Keratinocyte (primary cell): ENCODE data around the gene DSG2. TPM values are rescaled to one million over a fixed set of nuclear protein-coding genes. Genes with fewer than 3 reads are reported as not detected.

Experiments used
- DNase-seq: peaks from one replicate; pipeline ENCODE4 v3.0.0-alpha.2; 2011; ENCODE audit warnings: low read depth, missing footprints, low spot score
- FAIRE-seq: peaks from 2 replicates; lab custom pipeline; 2011; peaks lifted over from hg19 to GRCh38; lab: Jason Lieb, UNC
- H2AFZ ChIP-seq: 2 replicates; pipeline ENCODE4 v1.6.0; 2012; ENCODE audit warnings: low read length, control low read depth, inconsistent platforms; ENCODE audit not compliant: control insufficient read depth
- H3K27ac ChIP-seq: 2 replicates; pipeline ENCODE4 v1.5.1; 2011; ENCODE audit warnings: low read length; ENCODE audit not compliant: control insufficient read depth, insufficient read depth
- H3K27me3 ChIP-seq: 3 replicates; pipeline ENCODE4 v1.6.0; 2011; ENCODE audit warnings: low read length; ENCODE audit not compliant: control insufficient read depth, insufficient read depth; ENCODE audit errors: extremely low read depth
- H3K36me3 ChIP-seq, 2 experiments: 2 replicates in 1 of 2; 3 replicates in 1 of 2; pipeline ENCODE4 v1.5.1; 2011; ENCODE audit warnings: low read length in 2 of 2, mild to moderate bottlenecking in 1 of 2; ENCODE audit not compliant: control insufficient read depth in 2 of 2, insufficient read depth in 2 of 2; ENCODE audit errors: extremely low read depth in 1 of 2
- H3K4me1 ChIP-seq: 3 replicates; pipeline ENCODE4 v1.5.1; 2011; ENCODE audit warnings: low read length; ENCODE audit not compliant: control insufficient read depth, insufficient read depth; ENCODE audit errors: extremely low read depth
- H3K4me2 ChIP-seq: 3 replicates; pipeline ENCODE4 v1.6.0; 2011; ENCODE audit warnings: low read depth, low read length; ENCODE audit not compliant: control insufficient read depth, insufficient read depth; ENCODE audit errors: extremely low read depth
- H3K4me3 ChIP-seq, 3 experiments: fragments of 200-600 bp in 1 of 3; sonication (generic) in 1 of 3; 2 replicates in 2 of 3; 3 replicates in 1 of 3; pipeline ENCODE4 v1.5.1; 2011 to 2016; ENCODE audit warnings: low read length in 3 of 3, mild to moderate bottlenecking in 3 of 3, control low read depth in 2 of 3, inconsistent platforms in 1 of 3, low read depth in 1 of 3, mixed read lengths in 1 of 3, mixed run types in 1 of 3, moderate library complexity in 1 of 3; ENCODE audit not compliant: control insufficient read depth in 2 of 3, insufficient read depth in 2 of 3; ENCODE audit errors: extremely low read depth in 1 of 3
- H3K79me2 ChIP-seq: 2 replicates; pipeline ENCODE4 v1.6.0; 2012; ENCODE audit warnings: low read length; ENCODE audit not compliant: control insufficient read depth, insufficient read depth
- H3K9ac ChIP-seq: 3 replicates; pipeline ENCODE4 v1.6.0; 2011; ENCODE audit warnings: low read length; ENCODE audit not compliant: control insufficient read depth, insufficient read depth; ENCODE audit errors: extremely low read depth
- H3K9me1 ChIP-seq: 3 replicates; pipeline ENCODE4 v1.6.0; 2011; ENCODE audit warnings: low read length; ENCODE audit not compliant: control insufficient read depth, insufficient read depth; ENCODE audit errors: extremely low read depth
- H3K9me3 ChIP-seq: 2 replicates; pipeline ENCODE4 v1.5.1; 2012; ENCODE audit warnings: low read depth, low read length; ENCODE audit not compliant: control insufficient read depth
- H4K20me1 ChIP-seq: 3 replicates; pipeline ENCODE4 v1.6.0; 2011; ENCODE audit warnings: low read length; ENCODE audit not compliant: control insufficient read depth, insufficient read depth; ENCODE audit errors: extremely low read depth
- CTCF ChIP-seq, 3 experiments: IDR thresholded peaks in 1 of 3; conservative IDR thresholded peaks in 1 of 3; optimal IDR thresholded peaks in 1 of 3; 2 replicates in 2 of 3; 3 replicates in 1 of 3; pipeline versions ENCODE3 to v1.5.1; 2011; ENCODE audit warnings: low read length in 3 of 3, mild to moderate bottlenecking in 3 of 3, moderate library complexity in 2 of 3, control low read depth in 1 of 3, inconsistent platforms in 1 of 3; ENCODE audit not compliant: insufficient read depth in 2 of 3; ENCODE audit errors: extremely low read depth in 1 of 3
- EZH2 ChIP-seq: IDR thresholded peaks from one replicate; pipeline ENCODE4 v1.6.1; 2012; ENCODE audit warnings: inconsistent platforms, mild to moderate bottlenecking, low read length, moderate library complexity
- dilution Hi-C: fragments of 300-500 bp; cut with MboI; formaldehyde crosslinking; loops from one replicate; pipeline ENCODE4 v1.7.0; 2020; ENCODE audit warnings: low sequenced_read_pairs; ENCODE audit not compliant: extremely low pct_ligation_motif_present
- polyA plus RNA-seq, 5 experiments: library from polyadenylated mRNA; depleted of rRNA in 3 of 5; stranded (reverse) in 3 of 5; stranded (forward) in 1 of 5; unstranded in 1 of 5; fragments of >200 nt; gene quantifications; 1 replicate in 1 of 5; 2 replicates in 3 of 5; 3 replicates in 1 of 5; pipeline versions ENCODE4 v1.2.1 to v1.2.3, GENCODE V29; 2011 to 2012; ENCODE audit warnings: missing spikeins in 2 of 5, low read depth in 1 of 5, low replicate concordance in 1 of 5

The DSG2 gene
- polyA plus RNA-seq, 1 donor (not counting 4 experiments of a cell fraction or from before 2014, with no cell fraction given) = 140 TPM

DNA sequence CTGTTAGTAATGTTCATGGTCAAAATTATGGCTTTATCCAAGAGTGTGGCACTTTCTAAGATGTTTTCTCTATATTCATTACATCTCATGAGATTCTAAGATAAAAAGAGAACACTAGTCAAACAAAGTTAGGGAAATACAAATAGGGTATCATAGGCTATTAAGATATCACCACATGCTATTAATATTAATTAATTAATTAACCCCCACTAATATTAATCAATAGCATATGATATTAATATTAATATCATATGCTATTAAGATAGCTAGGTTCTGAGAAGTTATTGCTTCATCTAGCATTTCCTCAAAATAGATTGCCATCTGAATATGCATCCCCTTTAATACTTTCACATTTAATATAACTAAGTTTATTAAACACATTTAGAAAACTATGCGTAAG is 28.3 kb upstream of the DSG2 start:
- FAIRE-seq (no peak), DNase-seq (no peak)
- no peaks in the 10 kb centered on the region for H3K27me3 ChIP-seq
- H3K9me1 ChIP-seq = no peaks in the 10 kb centered on the region
- H3K36me3 ChIP-seq = peaks cover 45 to 64% of the 10 kb centered on the region in 2 experiments
- no peaks in the 10 kb centered on the region for H3K4me1 ChIP-seq
- no peaks in the 10 kb centered on the region for H4K20me1 ChIP-seq
- dilution Hi-C loops = no loop called here
- no peak for TF ChIP-seq EZH2
- no peak for TF ChIP-seq CTCF (optimal IDR thresholded peaks at IDR 0.05 in 1 of 3, IDR thresholded peaks at IDR 0.05 in 1 of 3, conservative IDR thresholded peaks at IDR 0.05 in 1 of 3; ENCODE audit: extremely low read depth in 1 of 3, insufficient read depth in 2 of 3, low read length in 3 of 3)
- H2AFZ ChIP-seq = no peak overlapping the region
- no peak overlapping the region for H3K4me2 ChIP-seq
- no peaks in the 10 kb centered on the region for H3K79me2 ChIP-seq
- no peak overlapping the region for H3K4me3 ChIP-seq
- H3K9ac ChIP-seq = no peak overlapping the region
- no peaks in the 10 kb centered on the region for H3K9me3 ChIP-seq
- no peak overlapping the region for H3K27ac ChIP-seq

DNA sequence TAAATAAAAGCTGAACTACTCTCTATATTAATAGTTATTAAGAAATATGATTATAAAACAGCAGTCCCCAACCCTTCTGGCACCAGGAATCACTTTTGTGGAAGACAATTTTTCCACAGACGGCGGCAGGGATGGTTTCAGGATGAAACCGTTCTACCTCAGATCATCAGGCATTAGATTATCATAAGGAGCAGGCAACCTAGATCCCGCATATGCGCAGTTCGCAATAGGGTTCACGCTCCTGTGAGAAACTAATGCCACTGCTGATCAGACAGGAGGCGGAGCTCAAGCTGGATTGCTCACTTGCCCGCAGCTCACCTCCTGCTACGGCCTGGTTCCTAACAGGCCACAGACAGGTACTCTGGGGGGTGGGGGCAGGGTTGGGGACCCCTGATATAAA is 19.3 kb upstream of the DSG2 start:
- TF ChIP-seq CTCF (optimal IDR thresholded peaks at IDR 0.05 in 1 of 3, IDR thresholded peaks at IDR 0.05 in 1 of 3, conservative IDR thresholded peaks at IDR 0.05 in 1 of 3; ENCODE audit: extremely low read depth in 1 of 3, insufficient read depth in 2 of 3, low read length in 3 of 3) (no peak), EZH2 (no peak)
- no peaks in the 10 kb centered on the region for H3K9me1 ChIP-seq
- H3K36me3 ChIP-seq = peaks cover 26 to 50% of the 10 kb centered on the region in 2 experiments
- FAIRE-seq = no peak
- no peak overlapping the region for H3K4me2 ChIP-seq
- H3K27ac ChIP-seq = no peak overlapping the region
- H4K20me1 ChIP-seq = no peaks in the 10 kb centered on the region
- peaks cover 5% of the 10 kb centered on the region for H3K79me2 ChIP-seq
- no peak overlapping the region for H2AFZ ChIP-seq
- dilution Hi-C loops = no loop called here
- no peak for DNase-seq
- H3K4me1 ChIP-seq = peaks cover 14% of the 10 kb centered on the region
- no peaks in the 10 kb centered on the region for H3K9me3 ChIP-seq
- no peak overlapping the region for H3K4me3 ChIP-seq
- no peaks in the 10 kb centered on the region for H3K27me3 ChIP-seq
- H3K9ac ChIP-seq = no peak overlapping the region
